Measurements from ENCODE around the gene SBSN.

Gene SBSN

DNA sequence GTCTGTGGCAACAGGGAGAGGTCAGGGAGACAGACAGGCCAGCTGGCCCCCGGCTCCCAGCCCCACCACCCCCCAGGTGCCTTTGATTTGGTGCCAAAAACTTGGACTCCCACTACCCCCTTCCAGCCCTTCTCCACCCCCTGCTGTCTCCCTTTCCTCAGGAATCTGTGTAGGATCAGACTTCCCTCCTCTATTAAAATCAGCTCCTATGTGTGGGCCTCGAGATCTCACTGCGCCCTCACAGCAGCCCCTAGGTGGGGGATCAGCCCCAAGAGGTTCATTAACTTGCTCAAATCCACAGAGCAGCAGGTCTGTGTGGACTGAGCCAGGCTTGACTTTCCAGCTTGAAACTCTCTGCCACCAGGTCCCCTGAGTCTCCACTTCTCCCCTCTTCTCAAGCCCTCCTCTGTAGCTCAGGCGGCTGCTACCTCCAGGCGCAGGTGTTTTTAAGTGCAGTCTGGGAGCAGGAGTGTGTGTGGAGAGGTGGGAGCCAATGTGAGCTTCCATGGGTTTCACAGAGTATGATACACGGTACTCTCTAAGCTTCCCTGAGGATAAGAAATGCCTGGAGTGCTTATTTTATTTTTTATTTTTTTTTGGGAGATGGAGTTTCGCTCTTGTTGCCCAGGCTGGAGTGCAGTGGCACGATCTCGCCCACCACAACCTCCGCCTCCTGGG, 6.8 kb upstream of the SBSN start:
- no peak overlapping the region for H3K27ac ChIP-seq
- no peak for DNase-seq (ENCODE audit: low read depth, low spot score)

DNA sequence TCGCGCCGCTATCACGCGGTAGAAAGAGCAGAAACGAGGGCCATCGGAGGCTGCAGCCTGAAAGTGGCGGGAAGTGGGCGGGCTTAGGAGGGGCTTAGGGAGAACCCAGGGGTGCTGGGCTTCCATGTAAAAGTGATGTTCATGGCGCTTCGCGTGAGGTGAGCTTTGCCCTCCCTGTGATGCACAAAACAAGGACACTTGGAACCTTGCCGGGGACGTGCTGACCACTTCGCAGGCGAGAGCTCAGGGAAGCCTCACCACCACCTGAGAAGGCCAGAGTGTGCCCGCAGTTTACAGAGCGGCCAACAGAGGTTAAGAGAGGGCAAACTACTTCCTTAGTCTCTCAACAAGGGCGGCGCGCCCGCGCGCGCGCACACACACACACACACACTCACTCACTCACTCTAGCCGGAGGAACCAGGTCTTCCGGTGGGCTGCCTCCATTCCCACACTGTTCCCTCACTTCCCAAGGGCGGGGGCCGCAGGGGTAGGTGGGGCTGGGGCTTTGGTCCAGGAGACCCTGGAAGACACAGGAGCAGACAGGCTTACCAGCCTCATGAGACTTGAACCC, 5.8 kb upstream of the SBSN start:
- no peak overlapping the region for H3K27ac ChIP-seq
- no peak for DNase-seq (ENCODE audit: low read depth, low spot score)

DNA sequence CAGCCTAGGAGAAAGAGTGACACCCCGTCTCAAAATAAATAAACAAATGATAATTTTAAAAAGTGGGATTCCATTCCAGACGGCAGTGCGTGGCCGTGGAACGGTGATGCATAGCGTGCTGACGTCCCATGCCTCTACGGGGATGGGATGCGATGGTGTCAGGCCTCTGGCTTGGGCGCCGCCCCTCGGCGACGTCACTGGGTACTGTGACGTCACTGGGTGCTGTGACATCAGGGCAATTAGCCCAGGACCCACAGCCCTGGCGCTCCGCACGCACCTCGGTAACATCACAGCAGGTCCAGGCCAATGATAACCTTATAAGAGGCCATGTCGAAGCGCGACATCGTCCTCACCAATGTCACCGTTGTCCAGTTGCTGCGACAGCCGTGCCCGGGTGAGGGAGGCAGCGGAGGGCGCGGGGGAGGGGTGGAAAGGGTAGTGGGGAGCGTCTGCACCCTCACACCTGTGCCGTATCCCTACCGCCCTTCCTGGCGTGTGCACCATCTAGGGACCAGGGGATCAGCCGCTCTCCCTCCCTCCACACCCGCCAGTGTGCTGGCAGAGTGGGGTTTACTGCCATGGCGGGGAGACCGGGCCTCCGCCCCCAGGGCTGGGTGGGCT, 5.2 kb upstream of the SBSN start, which contains the start of gene GAPDHS:
TSS of gene GAPDHS (plus strand) at position 256 of the 621 bp plus-strand sequence. CDS start at position 328, 72 bp downstream.
- H3K27ac ChIP-seq: no peak within 1 kb of the TSS
- DNase-seq (ENCODE audit: low read depth, low spot score): no peak

DNA sequence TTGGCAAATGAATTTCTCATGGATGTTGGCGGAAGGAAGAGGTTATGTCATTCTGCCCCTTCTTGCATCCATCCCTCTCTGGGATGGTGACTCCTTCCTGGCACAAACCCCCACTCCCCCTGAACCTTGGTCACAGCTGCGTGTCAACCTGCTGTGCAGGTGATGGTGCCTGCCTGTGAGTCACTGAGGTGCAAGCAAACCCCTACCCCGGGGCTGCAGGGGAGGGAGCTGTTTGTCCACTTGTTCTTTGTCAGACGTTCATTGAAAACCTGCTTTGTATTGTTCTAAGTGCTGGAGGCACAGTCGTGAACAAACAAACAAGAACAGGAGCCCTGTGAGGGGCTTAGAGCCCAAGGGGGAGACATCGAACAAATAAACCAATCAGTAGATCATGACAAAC, 3.2 kb upstream of the SBSN start:
- no peak for DNase-seq (ENCODE audit: low read depth, low spot score)
- H3K27ac ChIP-seq: peak overlapping the region; percentile 35

DNA sequence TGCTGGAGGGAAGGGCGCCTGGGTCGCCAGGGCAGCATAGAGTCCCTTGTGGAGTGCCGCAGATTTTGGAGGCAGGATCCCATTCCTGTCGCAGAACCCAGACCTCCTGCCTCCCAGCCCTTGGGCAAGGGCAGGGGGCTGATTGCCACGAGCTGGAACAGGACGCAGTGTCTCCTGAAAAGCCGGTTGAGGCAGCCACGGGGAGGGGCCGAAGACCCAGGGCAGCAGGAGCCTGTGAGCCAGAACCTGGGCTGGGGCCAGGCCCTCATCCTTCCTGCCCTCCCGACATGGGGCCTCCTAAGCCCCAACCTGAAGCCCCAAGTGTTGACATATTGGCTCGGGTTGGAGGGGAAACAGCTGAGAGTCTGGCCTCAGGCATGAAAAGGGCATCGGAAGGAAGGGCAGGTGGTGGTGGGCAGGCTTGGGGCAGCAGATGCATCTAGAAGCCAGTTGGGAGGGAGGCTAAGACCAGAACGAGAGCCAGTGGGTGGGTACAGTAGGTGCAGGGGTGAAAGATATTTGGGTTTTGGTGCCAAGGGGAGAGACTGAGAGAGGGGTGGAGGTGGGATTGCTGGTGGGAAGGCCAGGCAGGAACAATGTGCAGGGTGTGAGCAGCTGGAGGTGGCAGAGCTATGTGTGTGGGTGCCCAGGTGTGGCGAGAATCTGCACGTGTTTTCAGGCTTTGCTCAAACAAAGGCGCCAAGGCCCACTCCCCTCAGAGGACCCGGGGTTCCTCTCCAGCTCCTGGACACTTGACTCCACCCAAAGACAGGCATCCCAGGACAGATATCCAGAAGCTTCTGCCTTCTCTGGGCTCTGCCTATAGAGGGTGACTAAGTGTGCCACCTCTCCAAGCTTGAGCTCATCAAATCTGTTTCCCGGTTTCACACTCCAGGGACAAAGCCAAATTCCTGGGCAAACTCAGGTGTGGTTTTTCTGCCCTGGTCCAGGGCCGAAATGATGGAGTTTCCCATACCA, 1.4 kb upstream of the SBSN start:
- no peak for DNase-seq (ENCODE audit: low read depth, low spot score)
- peak overlapping the region; percentile 35 for H3K27ac ChIP-seq

DNA sequence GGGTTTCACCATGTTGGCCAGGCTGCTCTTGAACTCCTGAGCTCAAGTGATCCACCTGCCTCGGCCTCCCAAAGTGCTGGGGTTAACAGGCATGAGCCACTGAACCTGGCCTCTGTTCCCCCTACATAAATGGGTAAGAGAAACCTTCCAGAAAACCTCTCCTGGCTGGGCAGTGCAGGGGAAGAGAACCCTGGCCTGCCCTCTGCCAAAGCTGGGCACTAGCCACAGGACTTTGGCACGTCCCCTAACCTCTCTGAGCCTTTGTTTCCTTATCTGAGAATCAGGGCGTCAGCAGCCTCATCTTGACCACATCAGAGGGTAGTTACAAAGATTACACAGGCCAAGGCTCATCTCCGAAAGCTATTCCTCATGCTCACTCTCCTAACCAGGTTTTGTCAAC, 2.2 kb downstream of the SBSN start:
- DNase-seq (ENCODE audit: low read depth, low spot score): no peak

DNA sequence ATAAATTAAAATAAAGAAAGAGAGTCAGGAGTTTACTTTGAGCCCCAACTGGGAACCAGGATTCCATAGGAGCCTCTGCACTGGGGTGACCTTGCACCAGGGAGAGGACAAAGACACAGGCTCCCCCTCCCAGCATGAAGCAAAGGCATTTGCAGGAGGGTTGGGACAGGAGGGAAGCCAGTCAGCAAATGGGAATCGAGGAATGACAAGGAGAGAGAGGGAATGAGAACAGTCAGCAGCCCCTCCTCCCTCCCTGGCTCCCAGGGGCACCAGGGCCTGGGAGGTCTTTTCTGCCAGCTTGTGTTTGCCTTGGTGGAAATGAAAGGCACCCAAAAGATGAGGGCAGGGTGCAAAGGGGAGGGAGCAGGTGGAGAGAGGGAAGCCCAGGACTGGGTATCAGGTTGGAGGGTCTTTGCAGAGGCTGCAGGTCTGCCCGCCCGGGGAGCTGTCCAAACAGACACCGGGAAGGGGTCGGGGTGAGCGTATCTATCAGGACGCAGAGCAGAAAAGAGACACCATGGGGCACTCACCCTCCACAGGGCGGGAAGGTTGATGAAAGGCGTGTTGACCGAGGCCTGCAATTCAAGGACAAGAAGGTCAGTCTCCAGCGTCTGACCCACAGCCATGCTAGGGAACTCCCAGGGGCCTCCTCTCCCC, 3.8 kb downstream of the SBSN start:
- DNase-seq (ENCODE audit: low read depth, low spot score): no peak
- H3K27ac ChIP-seq: no peak overlapping the region

More for the DNA sequence above, 2.2 kb downstream of the SBSN start:
- H3K27ac ChIP-seq: no peak overlapping the region

DNA sequence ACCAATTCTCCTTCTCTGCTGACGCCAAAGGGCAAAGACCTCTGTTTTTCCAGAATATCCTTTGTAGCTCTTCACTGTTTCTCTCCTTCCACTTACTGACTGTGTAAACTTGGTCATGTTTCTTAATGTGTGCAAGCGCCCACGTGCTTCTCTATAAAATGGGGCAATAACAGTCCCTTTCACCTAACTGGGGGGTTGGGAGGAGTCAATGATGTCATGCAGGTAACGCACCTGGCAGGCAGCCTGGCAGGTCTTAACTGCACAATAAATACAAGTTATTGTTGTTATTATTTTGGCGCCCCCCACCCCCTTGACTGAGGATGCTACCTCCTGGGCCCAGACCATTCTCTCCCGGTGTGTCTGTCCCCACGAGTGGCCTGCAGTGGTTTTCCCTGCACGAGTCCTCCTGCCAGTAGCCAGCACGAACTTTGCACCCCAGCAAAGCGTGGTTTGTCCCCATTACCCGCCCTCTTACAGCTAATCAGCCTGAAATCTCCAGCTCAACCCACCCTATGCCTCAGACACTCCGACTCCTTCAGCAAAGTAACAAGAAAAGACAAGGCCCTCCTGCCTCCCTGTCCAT, 5.3 kb downstream of the SBSN start:
- no peak for DNase-seq (ENCODE audit: low read depth, low spot score)
- no peak overlapping the region for H3K27ac ChIP-seq

DNA sequence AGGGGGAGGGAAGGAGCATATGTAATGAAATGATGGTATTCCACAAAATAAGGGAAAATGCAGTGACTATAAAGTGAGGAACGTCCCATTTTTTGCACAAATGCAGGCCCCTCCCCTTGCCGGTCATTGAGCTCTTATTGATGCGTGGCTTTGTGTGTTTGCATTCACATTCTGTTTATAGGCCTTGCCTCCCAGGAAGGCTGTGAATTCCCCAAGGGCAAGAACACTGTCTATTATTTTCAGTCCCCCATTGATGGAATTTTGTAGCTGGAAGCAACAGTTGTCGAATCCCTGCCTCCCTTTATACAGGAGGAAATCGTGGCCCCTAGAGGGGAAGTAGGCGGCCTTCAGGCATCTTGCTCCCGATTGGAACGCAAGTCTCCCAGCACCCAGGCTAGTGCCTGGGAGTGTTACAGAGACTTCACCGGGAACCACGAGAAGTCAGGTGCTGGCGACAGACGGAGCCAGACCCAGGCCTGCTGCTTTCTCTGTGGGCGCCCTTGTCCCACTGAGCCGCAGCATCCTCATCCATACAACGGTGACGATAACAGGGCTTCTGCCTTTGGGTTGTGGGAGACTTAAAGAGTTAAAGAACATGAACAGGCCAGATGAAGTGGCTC, 6.9 kb downstream of the SBSN start:
- DNase-seq (ENCODE audit: low read depth, low spot score): no peak
- no peak overlapping the region for H3K27ac ChIP-seq

DNA sequence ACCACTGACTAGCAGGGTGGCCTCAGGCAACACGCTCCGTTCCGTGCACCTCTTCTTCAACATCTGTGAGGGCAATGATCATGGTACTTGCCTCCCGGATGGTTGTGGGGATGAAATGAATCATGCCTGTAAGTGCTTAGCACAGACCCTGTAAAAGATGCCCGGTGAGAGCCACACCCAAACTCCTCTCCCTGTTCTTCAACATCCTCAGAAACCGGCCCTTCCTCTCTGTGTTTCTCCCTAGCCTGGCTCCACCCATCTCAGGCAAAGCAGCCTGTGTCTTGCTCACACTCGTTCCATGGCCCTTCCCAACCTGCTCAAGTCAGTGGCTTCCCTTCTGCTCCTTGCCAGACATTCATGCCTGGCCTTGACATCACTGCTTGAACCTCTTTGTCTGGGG, 8.8 kb downstream of the SBSN start:
- DNase-seq (ENCODE audit: low read depth, low spot score): peak; percentile 90
- peak overlapping the region; percentile 86 for H3K27ac ChIP-seq

DNA sequence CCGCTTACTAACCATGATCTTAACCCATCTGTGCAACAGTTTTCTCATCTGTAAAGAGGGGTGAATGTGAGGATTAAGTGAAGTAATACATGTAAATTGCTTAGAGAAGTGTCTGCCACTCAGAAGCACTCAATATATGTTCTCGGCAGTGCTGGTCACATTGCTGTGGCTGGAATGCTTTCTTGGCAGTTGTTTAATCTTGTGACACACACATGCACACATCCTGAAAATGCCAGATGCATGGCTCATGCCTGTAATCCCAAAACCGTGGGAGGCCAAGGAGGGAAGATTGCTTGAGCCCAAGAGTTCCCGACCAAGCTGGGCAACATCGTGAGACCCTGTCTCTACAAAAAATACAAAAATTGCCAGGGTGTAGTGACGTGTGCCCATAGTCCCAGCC, 9.8 kb downstream of the SBSN start:
- H3K27ac ChIP-seq: peak overlapping the region; percentile 86
- peak; percentile 68 for DNase-seq (ENCODE audit: low read depth, low spot score)

DNA sequence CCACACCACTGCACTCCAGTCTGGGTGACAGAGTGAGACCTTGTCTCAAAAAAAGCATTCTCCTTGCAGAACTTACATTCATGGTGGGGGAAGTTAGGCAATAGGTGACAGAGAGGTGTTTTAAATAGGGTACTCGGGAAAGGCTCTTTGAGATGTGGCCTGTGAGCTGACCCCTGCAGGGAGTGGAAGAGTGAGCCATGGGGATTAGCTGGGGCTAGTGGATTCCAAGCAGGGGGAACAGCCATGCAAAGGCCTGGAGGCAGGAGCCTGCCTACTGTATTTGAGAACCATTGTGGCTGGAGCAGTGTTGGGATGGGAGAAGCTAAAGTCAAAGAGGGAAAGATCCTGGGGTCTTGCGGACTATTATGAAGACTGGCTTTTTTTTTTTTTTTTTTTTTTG, 10.8 kb downstream of the SBSN start:
- no peak for DNase-seq (ENCODE audit: low read depth, low spot score)

DNA sequence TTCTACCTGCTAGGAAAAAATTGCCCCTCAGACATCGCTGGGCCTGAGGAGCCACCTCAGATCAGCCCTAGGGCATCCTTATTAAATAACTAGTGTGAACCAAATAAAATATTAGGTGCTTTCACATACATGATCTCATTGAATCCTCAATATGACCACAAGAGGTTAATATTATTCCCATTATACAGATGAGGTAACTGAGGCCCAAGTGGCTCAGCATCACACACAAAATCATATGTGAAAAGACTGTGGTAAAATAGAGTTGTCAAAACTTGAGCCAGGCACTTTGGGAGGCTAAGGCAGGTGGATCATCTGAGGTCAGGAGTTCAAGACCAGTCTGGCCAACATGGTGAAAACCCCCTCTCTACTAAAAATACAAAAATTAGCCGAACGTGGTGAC, 11.8 kb downstream of the SBSN start:
- no peak for DNase-seq (ENCODE audit: low read depth, low spot score)
- peak overlapping the region; percentile 86 for H3K27ac ChIP-seq

More for the DNA sequence above, 10.8 kb downstream of the SBSN start:
- H3K27ac ChIP-seq: peak overlapping the region; percentile 86

DNA sequence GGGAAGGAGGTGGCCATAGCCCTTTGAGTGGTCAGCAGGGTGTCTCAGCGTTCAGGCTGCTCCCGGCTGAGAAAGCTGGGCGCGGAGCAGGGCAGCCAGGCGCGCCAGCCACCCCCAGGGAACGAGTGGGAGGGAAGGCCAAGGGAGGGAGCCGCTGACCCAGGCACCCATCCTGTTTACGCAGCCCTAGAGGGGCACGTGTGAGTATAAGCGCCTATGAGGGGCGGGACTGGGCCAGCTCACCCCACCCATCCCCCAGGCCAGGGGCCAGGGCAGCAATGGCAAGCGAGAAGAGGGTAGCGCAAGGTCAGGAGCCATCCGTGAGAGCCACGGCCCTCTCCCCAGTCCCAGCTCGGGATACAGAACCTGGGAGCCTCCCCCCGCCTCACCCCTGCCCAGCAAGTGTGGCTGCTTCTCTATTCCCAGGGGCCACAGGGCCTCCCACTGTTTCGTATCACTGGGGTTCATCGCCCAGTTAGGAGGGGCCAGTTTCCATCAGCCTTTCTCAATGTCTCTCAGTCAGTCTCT, 13.8 kb downstream of the SBSN start:
- peak overlapping the region; percentile 62 for H3K27ac ChIP-seq
- no peak for DNase-seq (ENCODE audit: low read depth, low spot score)

DNA sequence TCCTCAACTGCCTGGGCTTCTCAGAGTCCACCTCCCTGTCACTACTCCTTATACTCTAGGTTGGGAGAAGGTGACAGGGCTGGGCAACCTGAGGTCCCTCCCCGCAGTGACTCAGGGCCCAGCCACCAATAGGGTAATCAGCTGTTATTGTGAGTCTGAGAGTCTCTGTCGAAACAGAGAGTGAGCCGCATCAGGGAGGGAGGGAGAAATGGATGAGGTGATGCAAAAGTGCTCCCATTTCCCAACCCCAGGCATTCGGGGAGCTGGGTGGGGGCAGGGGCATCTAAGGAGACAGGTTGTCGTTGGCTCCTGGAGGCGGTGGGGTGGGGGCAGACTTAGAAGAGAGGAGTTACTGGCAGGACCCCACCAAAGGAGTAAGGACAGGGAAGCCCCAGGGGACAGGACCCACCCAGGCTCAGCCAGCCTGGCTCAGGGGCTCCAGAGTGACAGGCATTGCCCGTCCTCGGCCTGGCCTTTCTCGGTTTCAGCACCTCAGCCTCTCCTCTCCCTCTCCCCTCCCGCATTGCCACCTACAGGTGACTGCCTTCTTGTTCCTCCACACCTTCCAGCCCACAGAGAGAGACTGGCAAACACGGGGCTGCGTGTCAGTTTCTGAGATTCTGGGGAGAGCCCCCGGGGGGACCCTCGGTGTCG, 14.4 kb downstream of the SBSN start, which contains the start of gene DMKN:
TSS of gene DMKN (minus strand) at position 22 of the 654 bp plus-strand sequence. CDS start 174 bp downstream, outside the sequence.
- H3K27ac ChIP-seq: peak within 1 kb of the TSS; percentile 62
- DNase-seq (ENCODE audit: low read depth, low spot score): no peak

DNA sequence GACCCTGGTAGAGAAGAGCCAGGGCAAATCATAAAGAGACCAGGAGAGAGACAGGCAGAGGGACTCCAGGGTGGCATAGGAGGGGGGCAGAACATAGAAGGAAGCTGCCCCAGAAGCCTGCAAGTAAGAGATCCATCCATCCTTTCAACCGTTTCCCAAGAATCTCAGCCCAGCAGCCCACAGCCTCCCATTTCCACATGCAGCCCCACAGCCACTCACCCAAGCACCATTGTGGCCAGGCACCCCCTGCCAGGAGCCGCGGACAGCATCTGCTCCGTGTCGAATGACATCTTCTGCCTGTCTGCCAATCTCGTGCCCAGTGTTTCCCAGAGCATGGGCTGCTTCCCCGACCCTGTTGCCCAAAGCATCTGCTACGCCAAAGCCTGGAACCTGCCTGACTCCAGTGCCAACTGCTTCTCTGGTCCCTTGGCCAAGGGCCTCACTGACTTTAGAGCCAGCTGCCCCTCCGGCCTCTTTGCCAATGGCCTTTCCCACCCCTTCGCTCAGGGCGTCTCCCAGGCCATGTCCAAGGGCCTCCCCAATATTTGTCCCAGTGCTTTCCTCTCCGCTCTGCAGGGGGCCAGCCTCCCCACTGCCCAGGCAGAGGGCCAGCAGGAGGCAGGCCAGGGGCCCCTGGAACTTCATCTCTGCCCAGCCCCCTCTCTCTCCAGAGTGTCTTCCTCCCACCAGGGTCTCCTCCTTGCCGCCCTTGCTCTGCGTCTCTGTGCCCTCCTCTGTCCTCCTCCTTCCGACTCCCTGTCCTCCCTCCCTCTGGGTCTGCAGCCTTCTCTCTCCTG, 15.1 kb downstream of the SBSN start:
- peak overlapping the region; percentile 62 for H3K27ac ChIP-seq
- DNase-seq (ENCODE audit: low read depth, low spot score): no peak

DNA sequence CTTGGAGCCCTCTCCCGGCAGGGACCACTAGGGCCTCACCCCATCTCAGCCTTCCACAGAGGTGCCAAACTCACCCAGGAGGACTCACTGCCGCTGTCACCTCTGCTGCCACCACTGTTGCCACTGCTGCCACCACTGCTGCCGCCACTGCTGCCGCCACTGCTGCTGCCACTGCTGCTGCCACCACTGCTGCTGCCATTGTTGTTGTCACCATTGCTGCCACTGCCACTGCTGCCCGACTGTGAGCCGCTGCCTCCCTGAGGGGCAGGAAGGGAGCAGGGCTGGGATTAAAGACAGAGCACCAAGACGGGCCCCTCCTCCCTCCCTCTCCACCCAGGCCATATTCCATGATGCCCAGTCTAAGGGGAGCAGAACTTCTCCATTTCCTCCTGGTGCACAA, 16.8 kb downstream of the SBSN start:
- H3K27ac ChIP-seq: no peak overlapping the region
- DNase-seq (ENCODE audit: low read depth, low spot score): no peak

DNA sequence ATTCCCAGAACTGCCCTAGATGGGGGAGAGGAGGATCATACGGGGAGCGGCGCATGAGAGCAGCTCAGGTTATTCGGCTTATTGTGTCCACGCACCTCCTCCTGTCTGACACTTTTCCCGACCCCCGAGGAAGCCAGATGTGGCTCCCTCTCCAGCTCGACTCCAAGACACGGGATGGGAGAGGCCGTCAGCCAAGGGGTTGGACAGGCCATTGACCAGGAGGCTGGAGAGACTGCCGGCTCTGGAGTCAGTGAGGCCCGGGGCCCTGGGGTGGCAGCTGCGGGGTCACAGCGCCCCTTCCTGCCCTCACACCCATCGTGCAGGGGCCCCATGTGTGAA, 17.5 kb downstream of the SBSN start:
- no peak for DNase-seq (ENCODE audit: low read depth, low spot score)
- H3K27ac ChIP-seq: peak overlapping the region; percentile 88

Data from epithelial cell of prostate (primary cell).